CD1c-positive myeloid dendritic cell (primary cell): ENCODE results near the gene SMIM38.

ENCODE experiments used
- DNase-seq: peaks from one replicate; pipeline ENCODE4 v3.0.0-alpha.2; 2016; ENCODE audit errors: extremely low spot score

Gene SMIM38

DNA sequence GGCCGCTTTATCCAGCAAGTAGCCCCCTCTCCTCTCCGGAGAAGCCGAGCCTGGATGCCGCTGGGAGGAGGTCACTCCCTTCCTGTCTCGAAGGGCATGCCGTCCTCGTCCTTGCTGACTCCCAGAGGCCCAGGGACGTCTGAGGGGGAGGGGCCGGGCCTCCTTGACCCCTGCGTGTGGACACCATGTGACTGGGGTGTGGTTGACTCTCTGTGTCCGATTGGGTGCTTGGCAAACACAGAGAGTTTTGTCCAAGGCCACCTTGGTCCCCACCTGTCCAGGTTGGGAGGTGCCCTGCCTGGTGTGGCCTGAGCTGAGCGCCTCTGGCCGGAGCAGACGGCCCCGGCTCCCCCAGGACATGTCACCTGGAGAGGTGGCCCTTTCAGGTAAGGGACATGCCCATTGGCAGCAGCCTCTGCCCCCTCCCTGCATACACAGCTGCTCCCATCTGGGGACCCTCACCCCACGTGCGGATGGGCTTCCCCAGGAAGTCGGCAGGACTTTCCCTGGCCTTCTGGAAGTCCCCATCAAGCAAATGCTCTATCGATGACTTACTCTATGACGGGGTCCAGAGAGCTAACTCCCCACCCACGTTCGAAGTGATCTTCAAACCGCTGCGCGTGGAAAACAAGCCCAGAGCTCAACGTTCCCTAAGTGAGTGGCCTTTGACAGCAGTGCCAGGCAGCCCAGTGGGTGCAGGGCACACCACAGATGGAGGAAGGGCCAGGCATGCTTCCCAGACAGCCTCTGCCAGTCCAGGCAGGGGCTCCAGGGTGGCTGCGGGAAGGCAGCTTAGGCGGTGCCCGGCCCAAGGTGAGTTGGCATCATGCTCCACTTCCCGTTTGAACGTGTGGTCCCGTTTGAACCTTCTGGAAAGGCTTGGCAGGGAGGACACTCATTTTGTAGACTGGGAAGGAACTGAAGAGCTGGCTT, at the start of gene SMIM38:
SMIM38 (plus strand) TSS at position 634 of the 933 bp plus-strand sequence. CDS start 1,912 bp downstream, outside the sequence.
- no peak for DNase-seq

DNA sequence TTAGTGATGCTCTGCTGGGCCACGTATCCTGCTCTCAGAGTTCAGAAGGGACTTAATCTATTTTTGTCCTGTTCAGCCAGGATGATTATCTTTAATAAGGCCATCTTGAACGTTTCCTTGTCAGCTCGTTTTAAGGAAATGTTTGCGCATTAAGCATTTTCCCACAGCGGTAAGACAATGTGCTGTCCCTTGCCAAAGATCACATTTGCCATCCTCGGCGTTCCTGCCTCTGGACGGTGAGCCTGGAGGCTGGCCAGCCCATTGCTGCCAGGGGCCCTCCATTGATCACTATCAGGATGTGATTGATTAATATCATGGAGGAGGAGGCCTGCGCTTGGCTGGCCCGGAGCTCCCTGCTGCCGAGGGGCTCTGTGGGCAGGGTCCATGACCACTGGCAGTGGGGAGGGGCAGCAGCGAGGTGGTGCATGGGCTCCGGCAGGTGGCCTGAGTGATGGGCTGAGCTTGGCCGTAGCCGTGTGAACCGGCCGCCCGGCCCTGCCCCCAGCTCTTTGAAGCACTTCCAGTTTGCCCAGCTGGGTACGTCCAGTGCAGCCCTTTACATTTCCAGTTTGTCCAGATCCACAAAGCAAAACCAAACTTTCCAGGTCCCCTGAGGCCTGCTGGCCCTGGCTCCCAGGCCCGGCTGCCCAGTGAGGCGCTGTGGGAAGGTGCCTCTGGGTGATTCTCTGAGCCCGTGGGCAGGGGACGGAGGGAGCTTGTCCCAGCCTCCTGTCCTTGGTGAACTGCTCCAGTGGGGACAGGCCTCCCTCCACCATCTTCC, 49.5 kb upstream of the SMIM38 start:
- DNase-seq: no peak

DNA sequence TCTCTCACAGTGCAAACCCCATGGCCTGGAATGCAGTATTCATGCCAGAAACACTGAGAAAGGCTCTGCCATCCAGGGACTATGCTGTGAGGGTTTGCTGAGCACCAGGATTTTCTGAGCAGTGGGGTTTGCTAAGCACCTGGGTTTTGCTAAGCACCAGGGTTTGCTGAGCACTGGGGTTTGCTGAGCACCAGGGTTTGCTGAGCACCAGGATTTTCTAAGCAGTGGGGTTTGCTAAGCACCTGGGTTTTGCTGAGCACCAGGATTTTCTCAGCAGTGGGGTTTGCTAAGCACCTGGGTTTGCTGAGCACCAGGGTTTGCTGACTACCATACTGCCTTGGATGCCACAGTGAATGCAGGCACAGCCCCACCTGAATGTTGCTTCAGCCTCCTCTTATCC, 48.3 kb upstream of the SMIM38 start:
- no peak for DNase-seq

DNA sequence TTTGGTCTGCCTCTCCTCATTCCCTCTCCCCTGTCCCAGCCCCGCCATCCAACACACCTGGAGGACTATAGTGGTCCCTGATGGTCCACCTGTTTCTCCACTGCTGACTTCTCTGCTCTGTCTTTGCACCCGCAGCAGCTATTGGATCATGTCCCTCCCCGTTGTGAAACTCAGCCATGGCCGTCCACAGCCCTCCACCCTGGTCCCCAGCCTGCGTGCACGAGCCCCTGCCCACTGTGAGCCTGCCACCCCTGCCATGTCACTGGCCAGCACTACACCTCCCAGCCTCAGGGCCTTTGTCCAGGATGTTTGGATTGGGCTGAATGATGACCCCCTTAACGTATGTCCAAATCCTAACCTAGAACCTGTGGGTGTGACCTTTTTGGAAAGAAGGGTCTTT, 47.7 kb upstream of the SMIM38 start:
- no peak for DNase-seq

DNA sequence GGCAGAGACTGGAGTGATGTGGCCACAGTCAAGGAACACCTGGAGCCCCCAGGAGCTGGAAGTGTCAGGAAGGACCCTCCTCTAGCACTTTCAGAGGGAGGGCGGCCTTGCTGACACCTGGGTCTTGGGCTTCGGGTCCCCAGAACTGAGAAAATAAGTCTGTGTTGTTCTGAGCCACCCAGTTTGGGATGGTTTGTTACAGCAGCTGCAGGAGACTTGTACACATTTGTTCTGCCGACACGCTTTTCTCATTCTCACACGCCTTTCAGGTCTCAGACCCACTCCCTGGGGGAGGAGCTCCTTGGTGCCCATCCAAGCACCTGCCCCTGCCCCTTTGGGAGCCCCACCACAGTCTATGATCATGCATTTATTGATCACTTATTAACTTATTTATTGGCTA, 47.2 kb upstream of the SMIM38 start:
- DNase-seq: no peak

DNA sequence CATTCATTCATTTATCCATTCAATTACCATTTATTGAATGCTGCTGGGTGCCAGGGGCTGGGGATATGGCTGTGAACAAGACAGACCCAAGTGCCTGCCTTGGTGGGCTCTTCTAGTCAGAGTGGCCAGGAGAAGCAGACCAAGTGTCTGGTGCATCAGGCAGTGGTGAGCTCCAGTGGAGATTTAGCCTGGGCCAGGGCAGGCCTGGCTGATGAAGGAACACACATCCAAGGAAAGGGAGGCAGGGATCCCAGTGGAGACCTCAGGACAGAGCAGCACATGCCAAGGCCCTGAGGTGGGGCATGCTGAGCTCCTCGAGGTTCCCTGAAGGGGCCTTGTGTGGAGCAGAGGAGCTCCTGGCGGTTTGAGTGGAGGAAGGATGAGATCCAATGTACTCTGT, 46.6 kb upstream of the SMIM38 start:
- DNase-seq: no peak

- no peak for DNase-seq
Measured at GRCh38 chr11:69110451-69110850, 45.3 kb upstream of the SMIM38 start.

DNA sequence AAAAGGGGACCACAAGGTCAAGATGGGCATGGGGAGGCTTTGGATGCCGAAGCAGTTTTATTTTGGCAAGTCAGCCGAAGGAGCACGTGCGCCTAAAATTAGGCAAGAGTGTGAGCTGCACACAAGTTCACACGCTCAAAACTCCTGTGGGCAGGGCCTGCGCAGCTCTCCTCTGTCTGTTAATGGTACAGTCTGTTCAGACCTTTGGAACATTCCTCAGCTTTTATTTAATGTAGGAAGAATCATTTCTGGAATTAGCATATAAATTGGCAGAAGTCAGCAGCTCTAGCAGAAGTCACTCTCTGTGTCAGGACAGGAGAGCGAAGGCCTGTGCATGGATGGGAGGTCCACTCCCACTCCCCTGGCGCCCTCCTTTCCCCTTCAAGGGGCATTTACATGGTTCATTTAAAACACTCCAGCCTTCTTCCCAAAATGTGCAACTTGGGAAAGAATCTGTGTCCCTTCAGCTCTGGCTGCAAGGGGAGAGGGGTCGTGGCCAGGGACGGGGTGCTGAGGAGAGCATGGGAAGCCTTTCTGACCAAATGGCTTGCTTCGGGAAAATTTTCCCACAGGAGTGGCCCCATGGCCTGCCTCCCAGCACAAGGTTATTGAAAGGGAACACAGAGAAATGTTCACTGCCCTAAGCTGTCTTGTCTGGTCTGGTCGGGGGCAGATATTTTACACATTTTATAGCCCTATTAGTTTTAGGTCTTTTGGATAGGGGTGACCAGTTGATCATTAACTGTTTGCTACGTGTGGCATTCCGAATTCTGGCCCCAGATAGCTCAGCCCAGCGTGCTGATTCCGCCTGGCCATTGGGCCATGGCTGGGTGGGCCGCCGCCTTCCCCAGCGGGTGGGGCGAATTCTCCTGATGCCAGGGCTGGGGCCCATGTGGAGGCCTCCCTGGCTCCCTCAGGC, 43.9 kb upstream of the SMIM38 start:
- DNase-seq: no peak

- DNase-seq: no peak
Measured at GRCh38 chr11:69113226-69113625, 42.5 kb upstream of the SMIM38 start.

- no peak for DNase-seq
Measured at GRCh38 chr11:69113646-69114340, 41.9 kb upstream of the SMIM38 start.

GRCh38 chr11:69114362-69114761, 41.4 kb upstream of the SMIM38 start:
- no peak for DNase-seq

DNA sequence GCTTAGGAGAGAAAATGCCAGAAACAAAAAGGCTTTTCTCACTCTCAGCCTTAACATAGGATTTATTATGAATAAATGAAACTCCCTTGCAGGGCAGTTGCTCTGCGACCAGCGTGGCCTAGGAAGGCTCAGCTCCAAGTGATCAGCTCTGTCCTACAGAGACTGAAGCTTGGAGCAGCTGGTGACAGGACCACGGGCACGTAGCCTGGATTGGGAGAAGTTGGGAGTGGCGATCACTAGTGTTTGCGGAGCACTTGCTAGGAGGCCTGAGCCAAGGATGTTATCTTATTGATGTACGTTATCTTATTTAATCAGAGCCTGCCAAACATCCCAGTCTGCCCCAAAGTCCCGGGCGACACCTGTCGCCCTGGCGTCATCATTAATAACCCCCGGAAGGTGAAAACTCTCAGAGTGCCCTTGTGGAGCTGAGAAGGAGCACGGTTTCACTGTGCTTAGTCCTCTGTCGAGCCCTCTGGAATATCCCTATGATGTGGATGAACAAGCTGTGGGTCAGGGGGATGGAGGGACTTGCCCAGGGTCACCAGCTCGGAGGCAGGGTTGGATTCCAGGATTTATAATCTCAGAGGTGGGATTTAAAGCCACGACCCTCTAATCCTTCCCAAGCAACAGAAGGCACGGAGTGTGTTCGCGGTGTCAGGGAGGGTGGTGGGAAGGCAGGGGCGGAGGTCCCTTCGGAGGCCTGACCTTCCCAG, 40.8 kb upstream of the SMIM38 start:
- DNase-seq: no peak

- no peak for DNase-seq
Measured at GRCh38 chr11:69115586-69116560, 39.9 kb upstream of the SMIM38 start.

- DNase-seq: no peak
Measured at GRCh38 chr11:69116671-69117070, 39.1 kb upstream of the SMIM38 start.

DNA sequence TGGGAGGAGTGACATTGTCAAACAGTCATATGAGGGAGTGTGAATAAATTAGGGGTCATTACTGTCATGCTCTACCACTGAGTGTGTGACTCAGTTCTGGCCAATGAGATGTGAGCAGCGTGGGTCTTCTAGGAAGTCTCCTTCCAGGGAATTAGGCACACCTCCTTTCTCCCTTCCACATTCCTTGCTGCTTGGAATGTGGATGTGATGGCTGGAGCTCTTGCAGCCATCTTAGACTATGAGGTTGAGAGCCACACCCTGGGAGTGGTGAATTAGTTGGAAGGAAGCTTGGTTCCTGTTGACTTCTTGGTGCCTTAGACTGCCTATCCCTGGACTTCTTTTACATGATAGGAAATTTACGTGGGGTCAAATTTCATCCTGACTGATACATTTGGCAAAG, 36.5 kb upstream of the SMIM38 start:
- DNase-seq: no peak

- no peak for DNase-seq
Measured at GRCh38 chr11:69120096-69120875, 35.4 kb upstream of the SMIM38 start.

GRCh38 chr11:69121021-69121420, 34.7 kb upstream of the SMIM38 start:
- DNase-seq: no peak

- no peak for DNase-seq
Measured at GRCh38 chr11:69121621-69122325, 34.0 kb upstream of the SMIM38 start.
